H1 (cell line): ENCODE measurements around the gene ANKRD62. TPM values are rescaled to one million over a fixed set of nuclear protein-coding genes. Genes with fewer than 3 reads are reported as not detected.

ENCODE experiments used
- CTCF ChIA-PET: fragments of 300-600 bp; sonication (Branson Sonifier 250); formaldehyde crosslinking; loops from one replicate; lab custom pipeline; 2021; ENCODE audit not compliant: partially characterized antibody; lab: Charles Lee
- POLR2A ChIA-PET: fragments of 300-600 bp; sonication (Branson Sonifier 250); formaldehyde crosslinking; loops from one replicate; lab custom pipeline; 2021; ENCODE audit warnings: inconsistent platforms; ENCODE audit not compliant: partially characterized antibody; lab: Charles Lee
- DNase-seq, 2 experiments: peaks; one replicate each; pipeline versions ENCODE4 v3.0.0 to v3.0.0-alpha.2; 2010 to 2022; ENCODE audit warnings: low spot score in 2 of 2, low read depth in 1 of 2, mixed read lengths in 1 of 2
- FAIRE-seq: peaks from 2 replicates; lab custom pipeline; 2011; peaks lifted over from hg19 to GRCh38; lab: Jason Lieb, UNC
- H2AFZ ChIP-seq: 2 replicates; pipeline ENCODE4 v1.8.1; 2012; ENCODE audit warnings: low read length, inconsistent platforms
- H2AK5ac ChIP-seq: 2 replicates; pipeline ENCODE4 v1.6.1; 2013; ENCODE audit warnings: low read depth, low read length
- H2BK120ac ChIP-seq: replicated peaks from 2 replicates; pipeline ENCODE3; 2013; ENCODE audit warnings: low read depth, low read length, inconsistent platforms
- H2BK12ac ChIP-seq: 2 replicates; pipeline ENCODE4 v1.6.1; 2013; ENCODE audit warnings: low read depth, low read length
- H2BK15ac ChIP-seq: 2 replicates; pipeline ENCODE4 v1.6.1; 2013; ENCODE audit warnings: low read length
- H2BK20ac ChIP-seq: 2 replicates; pipeline ENCODE4 v1.6.1; 2013; ENCODE audit warnings: low read length
- H2BK5ac ChIP-seq: 2 replicates; pipeline ENCODE4 v1.6.1; 2013; ENCODE audit warnings: low read depth, low read length
- H3K14ac ChIP-seq: 2 replicates; pipeline ENCODE4 v1.6.1; 2013; ENCODE audit warnings: inconsistent platforms; ENCODE audit not compliant: insufficient read length
- H3K18ac ChIP-seq: 2 replicates; pipeline ENCODE4 v1.6.1; 2013; ENCODE audit warnings: low read length; ENCODE audit errors: extremely low read depth
- H3K23ac ChIP-seq: 2 replicates; pipeline ENCODE4 v1.6.1; 2013; ENCODE audit warnings: inconsistent platforms; ENCODE audit not compliant: insufficient read length
- H3K23me2 ChIP-seq: 2 replicates; pipeline ENCODE4 v1.6.1; 2013; ENCODE audit warnings: low read depth, low read length
- H3K27ac ChIP-seq: 2 replicates; pipeline ENCODE4 v1.6.1; 2011; ENCODE audit warnings: low read depth, low read length, inconsistent platforms
- H3K27me3 ChIP-seq, 4 experiments: replicated peaks in 1 of 4; 1 replicate in 1 of 4; 2 replicates in 3 of 4; pipeline versions ENCODE4 v1.6.1 to v1.8.1; 2011 to 2013; ENCODE audit warnings: low read length in 3 of 4, mild to moderate bottlenecking in 3 of 4, inconsistent platforms in 2 of 4, mixed read lengths in 2 of 4, moderate library complexity in 1 of 4; ENCODE audit not compliant: control insufficient read depth in 3 of 4, insufficient read depth in 3 of 4; ENCODE audit errors: extremely low read depth in 1 of 4
- H3K36me3 ChIP-seq, 4 experiments: 2 replicates each; pipeline versions ENCODE4 v1.6.1 to v1.8.1; 2011 to 2013; ENCODE audit warnings: mild to moderate bottlenecking in 4 of 4, low read length in 3 of 4, moderate library complexity in 2 of 4, control low read depth in 1 of 4, inconsistent platforms in 1 of 4; ENCODE audit not compliant: insufficient read depth in 4 of 4, control insufficient read depth in 2 of 4
- H3K4ac ChIP-seq: replicated peaks from 2 replicates; pipeline ENCODE3; 2013; ENCODE audit warnings: low read length, low read depth, mixed read lengths, inconsistent platforms; ENCODE audit not compliant: insufficient read length
- H3K4me1 ChIP-seq, 4 experiments: replicated peaks in 1 of 4; 1 replicate in 1 of 4; 2 replicates in 3 of 4; pipeline versions ENCODE4 v1.6.1 to v1.8.1; 2011 to 2013; ENCODE audit warnings: low read length in 3 of 4, inconsistent platforms in 2 of 4, mixed read lengths in 1 of 4; ENCODE audit not compliant: insufficient read depth in 4 of 4, control insufficient read depth in 3 of 4
- H3K4me2 ChIP-seq, 2 experiments: 2 replicates each; pipeline versions ENCODE4 v1.6.1 to v1.8.1; 2011 to 2013; ENCODE audit warnings: low read depth in 2 of 2, low read length in 2 of 2, control low read depth in 1 of 2, inconsistent platforms in 1 of 2, mild to moderate bottlenecking in 1 of 2; ENCODE audit not compliant: insufficient read depth in 1 of 2
- H3K4me3 ChIP-seq, 4 experiments: fragments of 200-600, 300-600 bp in 1 of 4; sonication (generic), shearing (Covaris generic), sonication (Bioruptor Twin) in 1 of 4; 2 replicates each; pipeline versions ENCODE4 v1.5.1 to v1.8.1; 2011 to 2016; ENCODE audit warnings: low read length in 4 of 4, low read depth in 3 of 4, control low read depth in 2 of 4, inconsistent platforms in 2 of 4, mild to moderate bottlenecking in 2 of 4, mixed read lengths in 1 of 4, moderate library complexity in 1 of 4; ENCODE audit not compliant: insufficient read depth in 2 of 4; ENCODE audit errors: extremely low read depth in 1 of 4
- H3K56ac ChIP-seq: replicated peaks from 2 replicates; pipeline ENCODE3; 2013; ENCODE audit warnings: low read depth, mild to moderate bottlenecking, mixed read lengths, low read length, inconsistent platforms; ENCODE audit not compliant: insufficient read length
- H3K79me1 ChIP-seq: 2 replicates; pipeline ENCODE4 v1.6.1; 2013; ENCODE audit warnings: low read depth, low read length, control low read depth
- H3K79me2 ChIP-seq, 2 experiments: 2 replicates each; pipeline versions ENCODE4 v1.6.1 to v1.8.1; 2012 to 2013; ENCODE audit warnings: low read length in 2 of 2, mild to moderate bottlenecking in 2 of 2, inconsistent platforms in 1 of 2; ENCODE audit not compliant: insufficient read depth in 2 of 2, control insufficient read depth in 1 of 2
- H3K9ac ChIP-seq, 4 experiments: replicated peaks in 1 of 4; 1 replicate in 1 of 4; 2 replicates in 3 of 4; pipeline versions ENCODE4 v1.6.1 to v1.8.1; 2011 to 2013; ENCODE audit warnings: low read depth in 3 of 4, low read length in 3 of 4, control low read depth in 2 of 4, mild to moderate bottlenecking in 2 of 4, moderate library complexity in 2 of 4, inconsistent platforms in 1 of 4; ENCODE audit errors: extremely low read depth in 1 of 4
- H3K9me3 ChIP-seq, 2 experiments: 2 replicates each; pipeline versions ENCODE4 v1.6.1 to v1.8.1; 2012 to 2013; ENCODE audit warnings: mild to moderate bottlenecking in 2 of 2, moderate library complexity in 2 of 2, control low read depth in 1 of 2, inconsistent platforms in 1 of 2, low read depth in 1 of 2, low read length in 1 of 2, mixed read lengths in 1 of 2; ENCODE audit not compliant: insufficient read depth in 2 of 2
- H4K20me1 ChIP-seq, 2 experiments: replicated peaks in 1 of 2; 2 replicates each; pipeline versions ENCODE3 to v1.8.1; 2011 to 2013; ENCODE audit warnings: inconsistent platforms in 2 of 2, low read length in 2 of 2, mild to moderate bottlenecking in 1 of 2; ENCODE audit not compliant: insufficient read depth in 2 of 2, control insufficient read depth in 1 of 2
- H4K5ac ChIP-seq: 2 replicates; pipeline ENCODE4 v1.6.1; 2013; ENCODE audit warnings: low read length, low read depth, mixed read lengths, inconsistent platforms; ENCODE audit not compliant: insufficient read length
- H4K8ac ChIP-seq: 2 replicates; pipeline ENCODE4 v1.8.0; 2013; ENCODE audit warnings: mild to moderate bottlenecking, moderate library complexity, low read length, inconsistent platforms; ENCODE audit not compliant: insufficient read depth; ENCODE audit errors: extremely low read depth
- H4K91ac ChIP-seq: replicated peaks from 2 replicates; pipeline ENCODE3; 2013; ENCODE audit warnings: low read length, mixed read lengths, inconsistent platforms; ENCODE audit not compliant: insufficient read length
- CEBPB ChIP-seq: IDR thresholded peaks from 2 replicates; pipeline ENCODE4 v1.6.1; 2012; ENCODE audit warnings: low read depth, low read length
- CREB1 ChIP-seq: IDR thresholded peaks from 2 replicates; pipeline ENCODE4 v1.6.1; 2012; ENCODE audit warnings: inconsistent platforms
- HDAC2 ChIP-seq, 2 experiments: fragments of 300-600 bp in 1 of 2; sonication (generic) in 1 of 2; IDR thresholded peaks; 2 replicates each; pipeline ENCODE4 v1.6.1; 2011 to 2012; ENCODE audit warnings: low read depth in 2 of 2, low read length in 2 of 2, mild to moderate bottlenecking in 2 of 2, moderate library complexity in 2 of 2, borderline replicate concordance in 1 of 2, inconsistent platforms in 1 of 2
- JUND ChIP-seq: IDR thresholded peaks from 2 replicates; pipeline ENCODE4 v1.6.1; 2011; ENCODE audit warnings: mild to moderate bottlenecking, improper control_type of control experiment, low read length
- KDM4A ChIP-seq: IDR thresholded peaks from one replicate; pipeline ENCODE4 v1.7.1; 2012; ENCODE audit warnings: low read depth, mild to moderate bottlenecking, moderate library complexity, low read length, inconsistent platforms; ENCODE audit not compliant: severe bottlenecking
- NANOG ChIP-seq: IDR thresholded peaks from 2 replicates; pipeline ENCODE4 v1.6.1; 2011; ENCODE audit warnings: low read length, low read depth, mild to moderate bottlenecking, inconsistent platforms; ENCODE audit not compliant: insufficient read depth, poor library complexity, severe bottlenecking
- RBBP5 ChIP-seq: IDR thresholded peaks from 2 replicates; pipeline ENCODE4 v1.7.1; 2012; ENCODE audit warnings: low read depth, mild to moderate bottlenecking, inconsistent platforms, low read length, moderate library complexity, borderline replicate concordance
- RNF2 ChIP-seq: fragments of 200-900, 300-1000 bp; sonication (generic); IDR thresholded peaks from 2 replicates; pipeline ENCODE4 v1.7.1; 2016; ENCODE audit warnings: borderline replicate concordance, low read depth, mild to moderate bottlenecking, antibody characterized with exemption, low read length; ENCODE audit not compliant: poor library complexity, severe bottlenecking; ENCODE audit errors: missing control alignments
- WGBS, 2 experiments: shearing (Covaris generic) in 1 of 2; methylation state at CpG; one replicate each; pipeline versions ENCODE4 v1.1.6 to v1.1.7; 2013 to 2015; ENCODE audit warnings: low lambda C conversion rate in 2 of 2, mixed read lengths in 2 of 2, inconsistent platforms in 1 of 2, low coverage in 1 of 2, missing lambda C conversion rate in 1 of 2; ENCODE audit not compliant: insufficient replicate concordance in 2 of 2, insufficient coverage in 1 of 2, insufficient read length in 1 of 2; ENCODE audit errors: extremely low coverage in 1 of 2, missing lambda C conversion rate in 1 of 2; 5-methylcytosine and 5-hydroxymethylcytosine counted together
- polyA plus RNA-seq, 7 experiments: library from polyadenylated mRNA; depleted of rRNA in 3 of 7; stranded (reverse) in 5 of 7; unstranded in 2 of 7; fragments of >200 nt in 5 of 7; fragments of 200-250 nt in 2 of 7; gene quantifications; 1 replicate in 5 of 7; 2 replicates in 1 of 7; 4 replicates in 1 of 7; pipeline versions ENCODE4 v1.2.1 to v1.2.3, GENCODE V29; 2011 to 2013; ENCODE audit warnings: missing spikeins in 2 of 7, mixed read lengths in 2 of 7
- total RNA-seq: library from RNA; stranded (reverse); fragmentation: NEBNext Ultra II Directional; extraction: Animal tissue kit (Norgen Biotek cat#: 25700); gene quantifications from 2 replicates; pipeline ENCODE4 v1.2.1, GENCODE V29; 2021
- TF ChIP-seq, protein P1 (sequence below): IDR thresholded peaks from 2 replicates; pipeline ENCODE4 v1.6.1; 2011; ENCODE audit warnings: low read depth, mild to moderate bottlenecking, low read length; ENCODE audit not compliant: insufficient read depth
- TF ChIP-seq, protein P2 (sequence below), 3 experiments: IDR thresholded peaks; 1 replicate in 2 of 3; 2 replicates in 1 of 3; pipeline versions ENCODE4 v1.5.1 to v1.6.1; 2011; ENCODE audit warnings: low read length in 3 of 3, mild to moderate bottlenecking in 3 of 3, inconsistent platforms in 2 of 3, low read depth in 1 of 3, moderate library complexity in 1 of 3; ENCODE audit not compliant: insufficient read depth in 1 of 3; ENCODE audit errors: control extremely low read depth in 1 of 3

The ANKRD62 gene
- total and polyA plus RNA-seq, 2 of the 8 experiments (the other 6 are each of a cell fraction or from before 2014, with no cell fraction given), result not detected

DNA sequence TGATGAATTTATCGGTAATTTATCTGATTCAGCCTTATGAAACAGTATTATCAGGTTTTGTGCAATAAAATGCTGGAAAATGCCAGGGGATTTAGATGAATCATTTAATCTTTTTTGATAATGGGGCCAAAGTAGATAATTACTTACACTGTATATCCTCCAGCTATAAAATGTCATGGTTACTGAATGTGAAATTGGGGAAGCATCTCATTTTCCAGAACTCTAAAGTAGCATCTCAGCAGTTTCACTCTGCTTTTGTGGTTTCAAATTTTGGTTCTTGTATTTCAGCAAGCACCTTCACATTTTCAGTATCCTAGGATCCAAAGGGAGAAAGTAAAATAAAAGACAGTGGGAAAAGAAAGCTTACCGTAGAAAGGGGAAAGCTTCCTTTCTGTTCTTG is 12.8 kb downstream of the ANKRD62 start:
- POLR2A ChIA-PET, result no interaction called here
- no peak overlapping the region for H2BK15ac ChIP-seq
- 88% methylated on average over 2 of the region's 2 CpGs; no CpG with 5 or more reads in 1 of the 2 experiments for WGBS, 2 experiments
- H3K9ac ChIP-seq, result no peak overlapping the region
- no peak overlapping the region for H2AK5ac ChIP-seq
- no peaks in the 10 kb centered on the region for H3K36me3 ChIP-seq
- H3K4ac ChIP-seq, result no peak overlapping the region
- no peaks in the 10 kb centered on the region for H3K4me1 ChIP-seq
- DNase-seq, result no peak
- no peak overlapping the region for H2BK120ac ChIP-seq
- 0 out of 4 replicates have a peak, but pooled peaks cover 0 to 4% of the 10 kb centered on the region in 2 experiments for H3K9me3 ChIP-seq
- no peaks in the 10 kb centered on the region for H3K27me3 ChIP-seq
- H3K18ac ChIP-seq, result no peak overlapping the region
- H3K56ac ChIP-seq, result no peak overlapping the region
- H4K5ac ChIP-seq, result no peak overlapping the region
- CTCF ChIA-PET, result interaction anchor here (1.1 kb wide), 1 partner anchor 139 kb away, joined by 3 read pairs; no protein-coding TSS in a partner anchor
- H3K27ac ChIP-seq, result no peak overlapping the region
- no peak overlapping the region for H3K14ac ChIP-seq
- no peak overlapping the region for H2AFZ ChIP-seq
- H3K4me2 ChIP-seq, result no peak overlapping the region
- H2BK5ac ChIP-seq, result no peak overlapping the region
- H2BK20ac ChIP-seq, result no peak overlapping the region
- H4K91ac ChIP-seq, result no peak overlapping the region
- no peaks in the 10 kb centered on the region for H3K79me2 ChIP-seq
- H4K20me1 ChIP-seq, result no peaks in the 10 kb centered on the region
- H3K23ac ChIP-seq, result no peak overlapping the region
- no peak overlapping the region for H3K4me3 ChIP-seq
- H3K79me1 ChIP-seq, result no peaks in the 10 kb centered on the region
- no peak overlapping the region for H4K8ac ChIP-seq
- no peak for FAIRE-seq
- H2BK12ac ChIP-seq, result no peak overlapping the region
- no peaks in the 10 kb centered on the region for H3K23me2 ChIP-seq
- TF ChIP-seq RBBP5 (no peak), JUND (no peak), RNF2 (no peak), HDAC2 (IDR thresholded peaks at IDR 0.05; ENCODE audit: borderline replicate concordance in 1 of 2, low read depth in 2 of 2, low read length in 2 of 2) (no peak), NANOG (no peak), KDM4A (no peak), CEBPB (no peak), CREB1 (no peak)
- TF ChIP-seq, protein P1, sequence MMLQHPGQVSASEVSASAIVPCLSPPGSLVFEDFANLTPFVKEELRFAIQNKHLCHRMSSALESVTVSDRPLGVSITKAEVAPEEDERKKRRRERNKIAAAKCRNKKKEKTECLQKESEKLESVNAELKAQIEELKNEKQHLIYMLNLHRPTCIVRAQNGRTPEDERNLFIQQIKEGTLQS, result no peak
- TF ChIP-seq, protein P2, sequence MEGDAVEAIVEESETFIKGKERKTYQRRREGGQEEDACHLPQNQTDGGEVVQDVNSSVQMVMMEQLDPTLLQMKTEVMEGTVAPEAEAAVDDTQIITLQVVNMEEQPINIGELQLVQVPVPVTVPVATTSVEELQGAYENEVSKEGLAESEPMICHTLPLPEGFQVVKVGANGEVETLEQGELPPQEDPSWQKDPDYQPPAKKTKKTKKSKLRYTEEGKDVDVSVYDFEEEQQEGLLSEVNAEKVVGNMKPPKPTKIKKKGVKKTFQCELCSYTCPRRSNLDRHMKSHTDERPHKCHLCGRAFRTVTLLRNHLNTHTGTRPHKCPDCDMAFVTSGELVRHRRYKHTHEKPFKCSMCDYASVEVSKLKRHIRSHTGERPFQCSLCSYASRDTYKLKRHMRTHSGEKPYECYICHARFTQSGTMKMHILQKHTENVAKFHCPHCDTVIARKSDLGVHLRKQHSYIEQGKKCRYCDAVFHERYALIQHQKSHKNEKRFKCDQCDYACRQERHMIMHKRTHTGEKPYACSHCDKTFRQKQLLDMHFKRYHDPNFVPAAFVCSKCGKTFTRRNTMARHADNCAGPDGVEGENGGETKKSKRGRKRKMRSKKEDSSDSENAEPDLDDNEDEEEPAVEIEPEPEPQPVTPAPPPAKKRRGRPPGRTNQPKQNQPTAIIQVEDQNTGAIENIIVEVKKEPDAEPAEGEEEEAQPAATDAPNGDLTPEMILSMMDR (IDR thresholded peaks at IDR 0.05; ENCODE audit: control extremely low read depth in 1 of 3, insufficient read depth in 1 of 3, low read depth in 1 of 3, low read length in 3 of 3), result no peak
